ENCODE measurements around the gene SLC28A2.
"Not testable (repeated sequence)": the region's sequence is repeated elsewhere in the genome, so short reads cannot be mapped to it uniquely, and the experiment has no call there.

The SLC28A2 gene

DNA sequence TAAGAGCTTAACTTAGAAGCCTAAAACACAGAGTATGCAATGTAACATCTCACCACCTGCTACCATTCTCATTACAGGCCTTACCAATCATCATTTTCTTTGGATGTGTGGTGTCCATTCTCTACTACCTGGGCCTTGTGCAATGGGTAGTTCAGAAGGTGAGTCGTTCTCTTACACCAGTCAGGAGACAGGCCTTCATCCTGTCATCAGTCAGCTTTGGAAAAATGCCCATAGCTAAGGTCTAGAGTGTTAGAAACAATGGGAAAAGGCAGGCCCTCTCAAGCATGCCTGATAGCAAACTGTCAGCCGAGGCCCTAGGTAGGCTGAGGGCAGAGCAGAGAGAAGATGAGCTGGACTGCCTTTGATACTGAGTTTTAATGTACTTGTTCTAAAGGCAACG is 13.5 kb downstream of the SLC28A2 start:
- Histone ChIP-seq H3K4me3 (ENCODE audit: low read length) (no peak overlapping the region), H3K9me3 (ENCODE audit: control insufficient read depth, low read depth, low read length) (no peaks in the 10 kb centered on the region), H3K9ac (ENCODE audit: low read length) (no peak overlapping the region), H3K27me3 (ENCODE audit: control insufficient read depth, insufficient read depth, low read length) (no peaks in the 10 kb centered on the region), H3K4me1 (ENCODE audit: control insufficient read depth, low read depth, low read length) (no peaks in the 10 kb centered on the region), H3K27ac (ENCODE audit: low read length) (no peak overlapping the region), H3K36me3 (ENCODE audit: control insufficient read depth, low read depth, low read length) (no peaks in the 10 kb centered on the region)

DNA sequence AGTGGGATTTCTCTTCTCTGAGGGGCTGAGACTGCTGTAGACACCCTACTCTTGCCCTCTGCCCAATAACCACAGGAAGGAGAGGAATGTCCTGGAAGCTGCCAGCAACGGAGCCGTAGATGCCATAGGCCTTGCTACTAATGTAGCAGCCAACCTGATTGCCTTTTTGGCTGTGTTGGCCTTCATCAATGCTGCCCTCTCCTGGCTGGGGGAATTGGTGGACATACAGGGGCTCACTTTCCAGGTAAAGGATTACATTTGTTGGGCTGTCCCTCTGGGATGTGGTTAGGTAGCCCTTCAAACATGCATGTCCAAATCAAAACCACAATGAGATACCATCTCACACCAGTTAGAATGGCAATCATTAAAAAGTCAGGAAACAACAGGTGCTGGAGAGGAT is 16.1 kb downstream of the SLC28A2 start:
- no peak overlapping the region for H3K4me3 ChIP-seq (ENCODE audit: low read length)
- no peaks in the 10 kb centered on the region for H3K9me3 ChIP-seq (ENCODE audit: control insufficient read depth, low read depth, low read length)
- no peaks in the 10 kb centered on the region for H3K36me3 ChIP-seq (ENCODE audit: control insufficient read depth, low read depth, low read length)
- no peak overlapping the region for H3K27ac ChIP-seq (ENCODE audit: low read length)
- H3K4me1 ChIP-seq (ENCODE audit: control insufficient read depth, low read depth, low read length): no peaks in the 10 kb centered on the region
- H3K9ac ChIP-seq (ENCODE audit: low read length): no peak overlapping the region
- no peaks in the 10 kb centered on the region for H3K27me3 ChIP-seq (ENCODE audit: control insufficient read depth, insufficient read depth, low read length)

DNA sequence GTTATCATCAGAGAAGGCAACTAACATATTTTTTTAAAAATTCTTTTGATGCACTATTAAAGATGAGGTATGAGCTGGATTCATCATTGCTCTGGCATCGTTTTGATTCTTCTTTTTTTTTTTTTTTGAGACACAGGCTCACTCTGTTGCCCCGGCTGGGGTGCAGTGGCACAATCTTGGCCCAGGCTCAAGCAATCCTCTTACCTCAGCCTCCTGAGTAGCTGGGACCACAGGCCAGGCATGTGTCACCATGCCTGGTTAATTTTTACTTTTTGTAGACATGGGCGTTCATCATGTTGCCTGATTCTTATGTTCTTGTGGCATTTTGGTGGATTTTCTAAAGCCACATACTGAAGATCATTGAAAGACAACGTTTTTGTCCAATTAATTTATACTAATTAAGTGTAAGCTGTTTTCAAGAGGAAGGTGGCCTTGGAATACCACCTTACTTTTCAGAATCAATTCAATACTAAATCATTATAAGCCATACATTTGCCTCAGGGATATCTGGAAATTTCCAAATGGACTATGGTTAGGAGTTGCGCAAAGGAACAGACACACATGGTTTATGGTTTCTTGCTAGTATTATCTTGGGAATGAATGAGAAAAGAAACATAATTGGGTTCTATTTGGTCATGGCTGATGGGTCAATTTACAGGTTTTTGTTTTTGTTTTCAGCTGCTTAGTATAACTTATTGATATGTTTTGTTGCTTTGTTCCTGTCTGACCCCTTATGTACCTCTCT is 22.8 kb downstream of the SLC28A2 start:
- no peaks in the 10 kb centered on the region for H3K4me1 ChIP-seq (ENCODE audit: control insufficient read depth, low read depth, low read length)
- H3K27ac ChIP-seq (ENCODE audit: low read length): no peak overlapping the region
- no peaks in the 10 kb centered on the region for H3K9me3 ChIP-seq (ENCODE audit: control insufficient read depth, low read depth, low read length)
- no peaks in the 10 kb centered on the region for H3K27me3 ChIP-seq (ENCODE audit: control insufficient read depth, insufficient read depth, low read length)
- H3K36me3 ChIP-seq (ENCODE audit: control insufficient read depth, low read depth, low read length): no peaks in the 10 kb centered on the region
- H3K4me3 ChIP-seq (ENCODE audit: low read length): no peak overlapping the region
- H3K9ac ChIP-seq (ENCODE audit: low read length): no peak overlapping the region

DNA sequence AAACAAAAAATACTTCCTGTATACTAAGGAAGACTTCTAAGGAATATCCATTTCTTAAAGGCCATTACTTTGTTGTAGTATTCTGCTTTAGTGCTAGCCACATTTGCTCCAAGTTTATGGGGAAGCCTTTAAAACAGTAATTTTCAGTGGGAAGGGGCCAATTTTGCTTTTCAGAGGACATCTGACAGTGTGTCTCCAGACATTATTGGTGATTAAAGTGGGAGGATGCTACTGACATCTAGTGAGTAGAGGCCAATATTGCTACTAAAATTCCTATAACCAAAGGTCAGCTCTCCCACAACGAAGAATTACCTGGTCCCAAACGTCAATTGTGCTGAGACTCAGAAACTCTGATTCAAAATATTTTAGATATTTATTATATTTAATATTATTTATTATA is 24.8 kb downstream of the SLC28A2 start:
- Histone ChIP-seq H3K36me3 (ENCODE audit: control insufficient read depth, low read depth, low read length) (no peaks in the 10 kb centered on the region), H3K27ac (ENCODE audit: low read length) (no peak overlapping the region), H3K4me1 (ENCODE audit: control insufficient read depth, low read depth, low read length) (no peaks in the 10 kb centered on the region), H3K9me3 (ENCODE audit: control insufficient read depth, low read depth, low read length) (no peaks in the 10 kb centered on the region), H3K27me3 (ENCODE audit: control insufficient read depth, insufficient read depth, low read length) (no peaks in the 10 kb centered on the region), H3K9ac (ENCODE audit: low read length) (no peak overlapping the region), H3K4me3 (ENCODE audit: low read length) (no peak overlapping the region)

DNA sequence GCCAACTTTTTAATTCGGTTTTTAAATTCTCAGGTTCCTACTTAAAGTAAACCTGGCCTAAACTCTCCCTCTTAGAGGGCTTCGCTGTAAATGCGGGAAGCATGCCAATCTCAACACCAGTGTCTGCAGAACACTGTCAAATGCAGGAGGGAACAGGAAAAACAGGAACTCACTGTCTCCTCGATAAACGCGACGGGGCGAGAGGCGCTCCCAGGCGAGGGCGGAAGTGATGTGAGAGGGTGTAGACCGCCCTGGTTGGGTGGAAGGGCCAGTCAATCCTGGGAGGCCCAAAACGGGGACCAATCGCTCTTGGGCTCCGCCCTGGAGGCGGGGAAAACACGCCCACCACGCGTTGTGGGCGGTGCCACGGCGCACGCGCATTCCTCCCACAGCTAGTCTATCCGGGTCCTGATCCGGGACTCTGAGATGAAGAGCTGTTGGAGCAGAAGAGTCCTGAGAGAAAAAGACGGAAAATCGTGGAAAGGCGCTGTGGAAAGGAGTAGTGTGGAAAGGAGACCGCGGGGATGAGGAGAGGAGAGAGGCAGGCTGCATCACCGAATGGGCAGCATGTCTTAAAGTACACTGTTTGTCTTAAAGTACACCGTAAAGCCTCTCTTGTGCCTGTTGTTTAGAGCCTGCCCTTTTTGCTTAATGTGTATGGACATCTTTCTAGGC is 27.1 kb downstream of the SLC28A2 start:
- Histone ChIP-seq H3K27ac (ENCODE audit: low read length) (peak overlapping the region; percentile 51), H3K4me1 (ENCODE audit: control insufficient read depth, low read depth, low read length) (no peaks in the 10 kb centered on the region), H3K36me3 (ENCODE audit: control insufficient read depth, low read depth, low read length) (no peaks in the 10 kb centered on the region), H3K9me3 (ENCODE audit: control insufficient read depth, low read depth, low read length) (no peaks in the 10 kb centered on the region), H3K4me3 (ENCODE audit: low read length) (peak overlapping the region; percentile 96), H3K27me3 (ENCODE audit: control insufficient read depth, insufficient read depth, low read length) (no peaks in the 10 kb centered on the region), H3K9ac (ENCODE audit: low read length) (peak overlapping the region; percentile 69)

DNA sequence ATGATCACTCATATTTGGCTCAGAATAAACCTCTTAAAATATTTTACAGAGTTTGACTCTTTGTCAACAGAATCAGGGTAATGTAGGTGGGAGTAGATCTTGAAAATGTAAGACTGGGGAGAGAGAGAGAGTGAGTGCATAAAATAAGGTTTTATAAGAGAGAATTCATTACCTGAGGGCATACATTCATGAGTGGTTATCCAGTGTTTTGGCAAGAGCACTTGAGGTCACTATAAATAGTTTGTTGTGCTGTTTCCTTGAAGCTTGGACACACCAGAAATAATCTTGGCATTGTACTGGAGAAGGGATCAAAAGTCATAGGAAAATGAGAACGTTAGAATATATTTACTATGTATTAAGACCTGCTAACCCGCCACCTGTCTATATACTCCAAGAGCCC is 33.4 kb downstream of the SLC28A2 start:
- H3K4me1 ChIP-seq (ENCODE audit: control insufficient read depth, low read depth, low read length): no peaks in the 10 kb centered on the region
- H3K9ac ChIP-seq (ENCODE audit: low read length): no peak overlapping the region
- no peaks in the 10 kb centered on the region for H3K36me3 ChIP-seq (ENCODE audit: control insufficient read depth, low read depth, low read length)
- H3K9me3 ChIP-seq (ENCODE audit: control insufficient read depth, low read depth, low read length): no peaks in the 10 kb centered on the region
- H3K27me3 ChIP-seq (ENCODE audit: control insufficient read depth, insufficient read depth, low read length): no peaks in the 10 kb centered on the region
- no peak overlapping the region for H3K27ac ChIP-seq (ENCODE audit: low read length)
- H3K4me3 ChIP-seq (ENCODE audit: low read length): no peak overlapping the region

DNA sequence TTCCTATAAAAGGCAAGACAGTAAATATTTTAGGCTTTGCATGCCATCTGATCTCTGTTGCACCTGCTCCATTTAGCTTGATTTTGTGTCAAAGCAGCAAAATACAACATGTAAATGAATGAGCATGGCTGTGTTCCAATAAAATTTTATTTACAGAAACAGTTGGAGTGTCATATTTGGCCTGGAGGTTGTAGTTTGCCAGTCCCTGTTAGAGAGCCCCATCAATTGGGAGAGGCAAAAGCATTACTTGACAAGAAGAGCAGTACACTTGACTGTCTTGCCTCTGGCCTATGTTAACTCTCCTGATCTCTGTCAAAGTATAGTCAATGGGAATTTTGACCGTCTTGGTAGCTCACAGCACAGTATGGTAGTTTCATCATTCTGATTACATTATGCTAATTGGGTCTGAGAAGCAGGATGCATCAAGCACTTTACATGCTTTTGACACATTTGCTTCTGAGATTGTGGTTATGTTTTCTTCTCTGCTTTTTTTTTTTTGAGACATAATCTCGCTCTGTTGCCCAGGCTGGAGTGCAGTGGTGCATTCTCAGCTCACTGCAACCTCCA is 35.4 kb downstream of the SLC28A2 start:
- H3K4me3 ChIP-seq (ENCODE audit: low read length): no peak overlapping the region

DNA sequence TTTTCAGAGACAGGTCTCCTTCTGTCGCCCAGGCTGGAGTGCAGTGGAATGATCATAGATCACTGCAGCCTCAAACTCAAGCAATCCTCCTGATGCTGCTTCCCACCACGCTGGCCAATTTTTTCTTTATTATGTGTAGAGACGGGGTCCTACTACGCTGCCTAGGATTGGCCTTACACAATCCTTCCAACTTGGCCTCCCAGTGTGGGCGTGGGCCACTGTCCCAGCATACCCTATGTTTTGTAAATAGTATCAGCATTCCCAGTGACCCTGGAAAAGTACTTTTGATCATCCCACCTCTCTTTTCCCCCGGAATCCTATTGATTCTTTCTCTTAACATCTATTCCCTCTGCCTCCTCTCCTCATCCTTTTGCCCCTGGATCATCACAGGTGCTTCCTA is 36.9 kb downstream of the SLC28A2 start:
- no peaks in the 10 kb centered on the region for H3K27me3 ChIP-seq (ENCODE audit: control insufficient read depth, insufficient read depth, low read length)
- no peak overlapping the region for H3K9ac ChIP-seq (ENCODE audit: low read length)
- H3K9me3 ChIP-seq (ENCODE audit: control insufficient read depth, low read depth, low read length): no peaks in the 10 kb centered on the region
- H3K4me1 ChIP-seq (ENCODE audit: control insufficient read depth, low read depth, low read length): no peaks in the 10 kb centered on the region
- H3K27ac ChIP-seq (ENCODE audit: low read length): no peak overlapping the region
- H3K4me3 ChIP-seq (ENCODE audit: low read length): no peak overlapping the region
- H3K36me3 ChIP-seq (ENCODE audit: control insufficient read depth, low read depth, low read length): no peaks in the 10 kb centered on the region

More for the DNA sequence above, 35.4 kb downstream of the SLC28A2 start:
- Histone ChIP-seq H3K27me3 (ENCODE audit: control insufficient read depth, insufficient read depth, low read length) (no peaks in the 10 kb centered on the region), H3K9me3 (ENCODE audit: control insufficient read depth, low read depth, low read length) (no peaks in the 10 kb centered on the region), H3K27ac (ENCODE audit: low read length) (no peak overlapping the region), H3K36me3 (ENCODE audit: control insufficient read depth, low read depth, low read length) (no peaks in the 10 kb centered on the region), H3K4me1 (ENCODE audit: control insufficient read depth, low read depth, low read length) (no peaks in the 10 kb centered on the region), H3K9ac (ENCODE audit: low read length) (no peak overlapping the region)

DNA sequence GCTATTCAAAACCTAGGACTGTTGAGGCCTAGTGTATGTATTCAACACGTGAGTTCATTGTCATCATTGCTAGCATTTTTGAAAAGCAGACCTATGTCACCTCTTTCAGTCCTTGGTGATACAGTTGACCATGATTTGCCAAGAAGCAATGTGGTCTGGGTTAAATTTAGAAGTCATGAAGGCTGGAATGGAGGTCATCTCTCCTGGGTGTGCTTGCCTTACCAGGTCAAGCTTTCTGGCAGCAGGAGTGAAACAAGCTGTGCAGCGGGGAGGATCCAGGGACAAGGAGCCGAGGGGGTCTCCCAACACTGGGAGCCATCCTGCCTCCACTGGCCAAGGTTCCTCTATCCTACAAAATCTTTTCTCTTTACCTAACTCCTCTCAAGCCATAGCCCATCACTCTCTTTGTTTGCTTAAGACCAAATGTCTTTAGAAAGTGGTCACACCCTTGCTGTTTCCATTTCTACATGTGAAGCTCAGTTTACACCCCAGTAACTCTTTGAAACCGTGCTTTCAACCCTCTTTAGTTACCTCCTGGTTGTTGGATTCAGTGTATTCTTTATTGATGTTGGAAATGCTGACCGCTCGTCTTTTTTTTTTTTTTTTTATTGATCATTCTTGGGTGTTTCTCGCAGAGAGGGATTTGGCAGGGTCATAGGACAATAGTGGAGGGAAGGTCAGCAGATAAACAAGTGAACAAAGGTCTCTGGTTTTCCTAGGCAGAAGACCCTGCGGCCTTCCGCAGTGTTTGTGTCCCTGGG is 40.0 kb downstream of the SLC28A2 start:
- H3K4me1 ChIP-seq (ENCODE audit: control insufficient read depth, low read depth, low read length): no peaks in the 10 kb centered on the region
- H3K9ac ChIP-seq (ENCODE audit: low read length): no peak overlapping the region
- no peak overlapping the region for H3K27ac ChIP-seq (ENCODE audit: low read length)
- H3K36me3 ChIP-seq (ENCODE audit: control insufficient read depth, low read depth, low read length): no peaks in the 10 kb centered on the region
- H3K4me3 ChIP-seq (ENCODE audit: low read length): no peak overlapping the region
- H3K9me3 ChIP-seq (ENCODE audit: control insufficient read depth, low read depth, low read length): no peaks in the 10 kb centered on the region
- H3K27me3 ChIP-seq (ENCODE audit: control insufficient read depth, insufficient read depth, low read length): no peaks in the 10 kb centered on the region

DNA sequence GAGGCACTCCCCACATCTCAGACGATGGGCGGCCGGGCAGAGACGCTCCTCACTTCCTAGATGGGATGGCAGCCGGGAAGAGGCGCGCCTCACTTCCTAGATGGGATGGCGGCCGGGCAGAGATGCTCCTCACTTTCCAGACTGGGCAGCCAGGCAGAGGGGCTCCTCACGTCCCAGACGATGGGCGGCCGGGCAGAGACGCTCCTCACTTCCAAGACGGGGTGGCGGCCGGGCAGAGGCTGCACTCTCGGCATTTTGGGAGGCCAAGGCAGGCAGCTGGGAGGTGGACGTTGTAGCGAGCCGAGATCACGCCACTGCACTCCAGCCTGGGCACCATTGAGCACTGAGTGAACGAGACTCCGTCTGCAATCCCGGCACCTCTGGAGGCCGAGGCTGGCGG is 41.3 kb downstream of the SLC28A2 start:
- H3K27me3 ChIP-seq (ENCODE audit: control insufficient read depth, insufficient read depth, low read length); H3K4me1 ChIP-seq (ENCODE audit: control insufficient read depth, low read depth, low read length); H3K36me3 ChIP-seq (ENCODE audit: control insufficient read depth, low read depth, low read length); H3K27ac ChIP-seq (ENCODE audit: low read length); H3K9me3 ChIP-seq (ENCODE audit: control insufficient read depth, low read depth, low read length); H3K4me3 ChIP-seq (ENCODE audit: low read length); H3K9ac ChIP-seq (ENCODE audit: low read length): not testable (repeated sequence)

DNA sequence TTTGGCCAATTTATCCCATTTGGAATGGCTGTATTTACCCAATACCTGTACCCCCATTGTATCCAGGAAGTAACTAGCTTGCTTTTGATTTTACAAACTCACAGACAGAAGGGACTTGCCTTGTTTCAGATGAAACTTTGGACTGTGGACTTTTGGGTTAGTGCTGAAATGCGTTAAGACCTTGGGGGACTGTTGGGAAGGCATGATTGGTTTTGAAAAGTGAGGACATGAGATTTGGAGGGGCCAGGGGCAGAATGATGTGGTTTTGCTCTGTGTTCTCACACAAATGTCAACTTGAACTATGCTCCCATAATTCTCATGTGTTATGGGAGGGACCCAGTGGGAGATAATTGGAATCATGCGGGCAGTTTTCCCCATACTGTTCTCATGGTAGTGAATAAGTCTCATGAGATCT is 46.9 kb downstream of the SLC28A2 start:
- not testable (repeated sequence) for H3K4me3 ChIP-seq (ENCODE audit: low read length); H3K27me3 ChIP-seq (ENCODE audit: control insufficient read depth, insufficient read depth, low read length); H3K36me3 ChIP-seq (ENCODE audit: control insufficient read depth, low read depth, low read length); H3K4me1 ChIP-seq (ENCODE audit: control insufficient read depth, low read depth, low read length); H3K9ac ChIP-seq (ENCODE audit: low read length); H3K27ac ChIP-seq (ENCODE audit: low read length); H3K9me3 ChIP-seq (ENCODE audit: control insufficient read depth, low read depth, low read length)
